A172 (cell line): ENCODE measurements around the gene GTF2E1. TPM values are rescaled to one million over a fixed set of nuclear protein-coding genes. Genes with fewer than 3 reads are reported as not detected.
A peak's percentile ranks its signal among the peaks of the same experiment; 100 is the strongest.
"Not testable (repeated sequence)": the region's sequence is repeated elsewhere in the genome, so short reads cannot be mapped to it uniquely, and the experiment has no call there.

Source experiments
- DNase-seq: peaks from one replicate; pipeline ENCODE4 v3.0.0-alpha.2; 2015; ENCODE audit warnings: low spot score
- total RNA-seq: library from RNA; depleted of rRNA; stranded (reverse); fragments of >200 nt; shearing (Covaris generic); gene quantifications from 2 replicates; pipeline ENCODE4 v1.2.3, GENCODE V29; 2014; rRNA removed

The GTF2E1 gene
- total RNA-seq: 20.6 and 30.0 TPM in 2 replicates

- DNase-seq: peak; percentile 100
Observed at GRCh38 chr3:120742198-120742848, at the start of gene GTF2E1, which contains the start of gene RABL3. TSS of gene GTF2E1 (plus strand) at chr3:120742744. CDS start at chr3:120750553, 7,809 bp downstream. TSS of gene RABL3 (minus strand) at chr3:120742516. CDS start at chr3:120742507, 9 bp downstream.

- DNase-seq: peak; percentile 44
Observed at GRCh38 chr3:120693439-120694171, 48.9 kb upstream of the GTF2E1 start.

DNA sequence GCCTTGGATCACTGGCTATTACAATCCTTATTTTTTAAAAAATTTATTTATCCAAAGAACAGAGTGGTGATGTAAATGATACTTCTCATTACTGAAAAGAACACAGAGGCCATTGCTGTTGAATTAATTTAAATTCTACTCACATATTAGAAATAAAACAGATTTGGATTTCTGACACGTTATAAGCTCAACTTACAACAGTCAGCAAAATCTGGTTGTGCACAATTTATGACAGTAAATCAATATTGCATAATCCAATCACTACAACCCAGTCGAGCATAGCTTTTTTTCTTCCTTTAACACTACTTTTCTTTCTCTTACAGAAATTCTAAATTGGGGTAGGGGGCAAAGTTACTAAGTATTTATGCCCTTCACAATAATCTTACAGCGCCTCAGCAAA lies 43.2 kb upstream of the GTF2E1 start:
- DNase-seq: no peak

DNA sequence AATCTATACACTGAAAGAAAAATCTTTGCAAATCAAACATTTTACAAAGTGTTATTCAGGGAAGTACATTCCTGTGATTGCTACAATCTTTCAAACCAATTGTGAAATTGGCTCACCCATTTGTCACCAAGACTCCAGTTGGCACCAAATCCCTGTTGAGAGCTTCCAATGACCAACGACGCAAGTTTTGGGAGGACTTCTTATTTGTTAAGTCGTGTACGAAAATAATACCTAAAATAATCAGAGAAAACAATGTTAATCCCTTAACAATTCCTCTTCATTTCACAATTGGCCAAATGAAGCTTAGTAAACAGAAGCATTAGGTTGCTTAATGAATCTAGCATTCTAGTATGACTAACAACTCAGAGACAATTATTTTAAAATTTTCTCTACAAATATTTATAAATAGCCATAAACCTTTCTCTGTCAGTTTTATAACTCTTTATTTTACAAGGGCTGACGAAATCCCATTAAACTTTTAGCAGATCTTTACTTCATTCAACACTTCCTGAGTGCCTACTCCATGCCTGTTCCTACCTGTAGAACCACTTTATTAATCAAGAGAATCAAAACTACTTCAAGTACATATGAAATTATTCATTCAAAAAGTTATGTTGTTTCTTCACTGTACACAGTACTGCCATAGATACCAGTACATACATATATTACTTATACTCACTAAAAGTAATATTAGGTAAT lies 36.5 kb upstream of the GTF2E1 start:
- DNase-seq: no peak

DNA sequence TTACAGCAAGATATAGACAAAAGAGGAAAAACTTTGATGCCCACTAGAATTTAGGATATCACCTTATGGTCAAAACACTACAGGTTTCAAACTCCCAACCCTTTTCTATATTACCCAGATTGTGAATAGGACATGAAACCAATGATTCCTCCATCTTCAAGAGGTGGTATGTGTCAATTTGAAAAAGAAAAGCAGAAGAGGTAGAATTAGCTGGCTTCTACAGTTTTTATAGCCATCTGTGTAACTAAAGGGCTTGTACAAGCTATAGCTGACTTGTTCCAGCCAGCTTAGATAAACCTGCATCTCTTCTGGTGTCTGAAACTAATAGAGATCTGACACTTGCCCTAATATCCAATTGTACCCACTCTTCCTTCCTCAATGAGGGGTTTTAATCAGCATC lies 35.6 kb upstream of the GTF2E1 start:
- no peak for DNase-seq

DNA sequence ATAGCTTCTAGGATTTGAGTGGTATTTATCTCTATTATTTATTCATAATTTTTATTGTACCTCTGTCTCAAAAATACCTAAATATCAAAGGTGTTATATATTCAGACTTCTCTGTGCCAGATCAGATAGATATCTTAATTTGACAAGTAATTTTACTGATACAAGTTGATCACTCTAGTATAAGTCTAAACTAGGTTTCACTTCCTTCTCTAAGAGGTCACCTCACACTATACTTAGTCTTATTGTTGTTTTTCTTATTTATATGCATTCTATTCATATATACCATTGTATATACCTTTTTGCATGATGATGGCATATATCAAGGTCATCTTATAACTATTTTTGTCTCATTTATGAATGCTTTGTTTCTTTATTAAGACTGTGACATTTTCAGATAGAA lies 34.1 kb upstream of the GTF2E1 start:
- no peak for DNase-seq

GRCh38 chr3:120710369-120710768 lies 32.2 kb upstream of the GTF2E1 start:
- no peak for DNase-seq

DNA sequence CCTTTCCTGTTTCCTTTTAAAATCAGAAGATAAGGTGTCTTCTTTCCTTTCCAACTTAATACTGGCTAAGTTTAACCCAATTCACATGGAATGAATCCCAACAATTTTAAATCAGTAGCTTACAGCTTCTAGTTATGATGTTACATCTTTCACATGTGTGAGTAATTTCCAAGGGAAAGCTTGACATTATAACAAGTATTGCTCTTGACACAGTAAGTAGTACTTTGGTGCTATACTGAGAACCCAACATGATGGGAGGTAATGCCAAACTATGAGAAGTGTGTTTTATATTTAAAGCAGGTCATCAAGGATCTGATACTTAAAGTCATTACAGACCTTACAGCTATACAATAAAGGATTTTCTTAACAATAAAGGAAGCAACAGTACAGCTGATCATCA lies 29.3 kb upstream of the GTF2E1 start:
- no peak for DNase-seq

GRCh38 chr3:120719167-120719834 lies 23.2 kb upstream of the GTF2E1 start:
- not testable (repeated sequence) for DNase-seq

GRCh38 chr3:120726791-120727190 lies 15.8 kb upstream of the GTF2E1 start:
- DNase-seq: no peak

- DNase-seq: no peak
Observed at GRCh38 chr3:120730576-120731542, 11.7 kb upstream of the GTF2E1 start.

- not testable (repeated sequence) for DNase-seq
Observed at GRCh38 chr3:120738006-120738405, 4.5 kb upstream of the GTF2E1 start.

- no peak for DNase-seq
Observed at GRCh38 chr3:120741320-120741719, 1.2 kb upstream of the GTF2E1 start.

GRCh38 chr3:120741837-120742197 lies 727 bp upstream of the GTF2E1 start:
- no peak for DNase-seq

GRCh38 chr3:120742849-120743365 lies 363 bp downstream of the GTF2E1 start:
- peak; percentile 15 for DNase-seq

- DNase-seq: no peak
Observed at GRCh38 chr3:120743556-120744195, 1.1 kb downstream of the GTF2E1 start.

- DNase-seq: no peak
Observed at GRCh38 chr3:120745466-120745865, 2.9 kb downstream of the GTF2E1 start.

DNA sequence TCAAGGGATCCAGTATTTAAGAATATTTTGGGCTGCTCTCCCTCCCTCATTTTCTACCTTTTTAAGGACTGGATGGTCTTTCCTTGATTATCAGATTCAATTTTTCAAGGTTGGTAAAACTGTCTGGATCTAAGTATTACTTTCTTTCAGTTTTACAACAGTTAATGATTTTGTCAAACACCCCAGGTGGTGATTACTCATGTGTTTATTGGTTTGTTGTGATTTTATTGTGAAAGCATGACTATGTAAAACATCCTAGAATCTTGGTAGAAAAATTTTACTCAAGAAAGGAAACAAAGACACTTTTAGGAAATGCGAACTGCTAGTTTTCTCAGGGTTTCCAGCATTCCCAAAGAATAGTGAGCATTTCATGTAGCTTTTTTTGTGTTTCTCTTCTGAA lies 7.3 kb downstream of the GTF2E1 start:
- DNase-seq: peak; percentile 4

- DNase-seq: no peak
Observed at GRCh38 chr3:120752230-120752629, 9.7 kb downstream of the GTF2E1 start.

DNA sequence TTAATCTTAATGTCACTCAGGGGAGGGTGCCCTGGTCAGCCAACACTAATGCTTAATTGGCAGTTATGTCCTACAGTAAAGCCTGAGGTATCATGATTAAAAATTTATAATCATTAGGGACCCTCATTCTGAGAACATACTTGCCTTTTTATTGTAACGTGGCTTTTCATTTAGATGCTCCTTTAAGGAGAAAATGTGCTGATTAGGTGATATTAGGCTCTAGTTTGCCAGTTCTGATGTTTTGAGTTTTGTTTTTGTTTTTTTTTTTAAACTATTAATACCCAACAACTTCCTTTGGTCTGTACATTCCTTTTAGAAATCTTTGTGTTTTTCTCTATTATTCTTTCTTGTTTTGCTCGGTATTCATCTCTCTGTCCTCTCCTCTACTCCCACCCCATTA lies 10.3 kb downstream of the GTF2E1 start:
- DNase-seq: no peak
